Activated gamma-delta T cell (primary cell): Measurements from ENCODE around the gene TSPAN31.

Experiments used
- DNase-seq: peaks from one replicate; lab custom pipeline; 2025; lab: John Stamatoyannopoulos, UW

TSPAN31 gene

GRCh38 chr12:57793920-57794319 lies 49.1 kb downstream of the TSPAN31 start:
- DNase-seq: no peak

- DNase-seq: no peak
Observed at GRCh38 chr12:57795354-57795753, 50.5 kb downstream of the TSPAN31 start.

- DNase-seq: no peak
Observed at GRCh38 chr12:57796996-57797395, 52.2 kb downstream of the TSPAN31 start.

- no peak for DNase-seq
Observed at GRCh38 chr12:57797933-57798332, 53.1 kb downstream of the TSPAN31 start.
